Measurements from ENCODE around the gene TMEM63A.

DNA sequence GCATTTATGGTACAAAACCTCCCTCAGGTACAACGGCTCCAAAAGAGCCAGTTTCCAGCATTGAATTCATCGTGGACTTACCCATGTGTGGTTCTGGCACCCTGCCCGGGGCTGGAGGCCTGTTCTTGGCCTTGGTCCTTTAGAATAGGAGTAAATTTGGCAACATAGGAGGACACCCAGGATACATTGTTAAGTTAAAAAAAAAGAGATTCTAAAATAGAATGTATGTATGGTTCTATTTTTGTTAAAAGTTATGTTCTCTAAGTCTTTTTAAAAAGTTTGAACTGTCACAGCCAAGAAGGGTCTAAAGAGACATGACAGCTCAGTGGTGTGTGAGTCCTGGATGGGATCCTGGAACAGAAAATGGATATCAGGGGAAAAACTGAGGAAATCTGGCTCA is 46.3 kb downstream of the TMEM63A start:
- TF ChIP-seq POLR2A (IDR thresholded peaks at IDR 0.05; ENCODE audit: low read depth, low read length) (no peak), EZH2 (IDR thresholded peaks at IDR 0.05; ENCODE audit: borderline replicate concordance, control insufficient read depth, low read depth, low read length) (no peak), EP300 (IDR thresholded peaks at IDR 0.05; ENCODE audit: borderline replicate concordance in 1 of 2, control insufficient read depth in 1 of 2, low read depth in 2 of 2, low read length in 2 of 2) (no peak), MXI1 (IDR thresholded peaks at IDR 0.05; ENCODE audit: low read depth, low read length) (no peak), NFYB (IDR thresholded peaks at IDR 0.05; ENCODE audit: insufficient read depth, low read depth, low read length) (no peak), JUND (IDR thresholded peaks at IDR 0.05; ENCODE audit: low read depth, low read length) (no peak), POLR2AphosphoS5 (IDR thresholded peaks at IDR 0.05; ENCODE audit: low read length) (no peak), NFIC (IDR thresholded peaks at IDR 0.05; ENCODE audit: low read depth, low read length) (no peak), RFX5 (IDR thresholded peaks at IDR 0.05; ENCODE audit: low read depth, low read length) (no peak)
- TF ChIP-seq, protein P1, sequence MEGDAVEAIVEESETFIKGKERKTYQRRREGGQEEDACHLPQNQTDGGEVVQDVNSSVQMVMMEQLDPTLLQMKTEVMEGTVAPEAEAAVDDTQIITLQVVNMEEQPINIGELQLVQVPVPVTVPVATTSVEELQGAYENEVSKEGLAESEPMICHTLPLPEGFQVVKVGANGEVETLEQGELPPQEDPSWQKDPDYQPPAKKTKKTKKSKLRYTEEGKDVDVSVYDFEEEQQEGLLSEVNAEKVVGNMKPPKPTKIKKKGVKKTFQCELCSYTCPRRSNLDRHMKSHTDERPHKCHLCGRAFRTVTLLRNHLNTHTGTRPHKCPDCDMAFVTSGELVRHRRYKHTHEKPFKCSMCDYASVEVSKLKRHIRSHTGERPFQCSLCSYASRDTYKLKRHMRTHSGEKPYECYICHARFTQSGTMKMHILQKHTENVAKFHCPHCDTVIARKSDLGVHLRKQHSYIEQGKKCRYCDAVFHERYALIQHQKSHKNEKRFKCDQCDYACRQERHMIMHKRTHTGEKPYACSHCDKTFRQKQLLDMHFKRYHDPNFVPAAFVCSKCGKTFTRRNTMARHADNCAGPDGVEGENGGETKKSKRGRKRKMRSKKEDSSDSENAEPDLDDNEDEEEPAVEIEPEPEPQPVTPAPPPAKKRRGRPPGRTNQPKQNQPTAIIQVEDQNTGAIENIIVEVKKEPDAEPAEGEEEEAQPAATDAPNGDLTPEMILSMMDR (IDR thresholded peaks at IDR 0.05 in 2 of 3, conservative IDR thresholded peaks at IDR 0.05 in 1 of 3; ENCODE audit: control insufficient read depth in 2 of 3, extremely low read depth in 1 of 3, insufficient read depth in 1 of 3, low read depth in 3 of 3, low read length in 3 of 3), result no peak
- TF ChIP-seq, protein P2, sequence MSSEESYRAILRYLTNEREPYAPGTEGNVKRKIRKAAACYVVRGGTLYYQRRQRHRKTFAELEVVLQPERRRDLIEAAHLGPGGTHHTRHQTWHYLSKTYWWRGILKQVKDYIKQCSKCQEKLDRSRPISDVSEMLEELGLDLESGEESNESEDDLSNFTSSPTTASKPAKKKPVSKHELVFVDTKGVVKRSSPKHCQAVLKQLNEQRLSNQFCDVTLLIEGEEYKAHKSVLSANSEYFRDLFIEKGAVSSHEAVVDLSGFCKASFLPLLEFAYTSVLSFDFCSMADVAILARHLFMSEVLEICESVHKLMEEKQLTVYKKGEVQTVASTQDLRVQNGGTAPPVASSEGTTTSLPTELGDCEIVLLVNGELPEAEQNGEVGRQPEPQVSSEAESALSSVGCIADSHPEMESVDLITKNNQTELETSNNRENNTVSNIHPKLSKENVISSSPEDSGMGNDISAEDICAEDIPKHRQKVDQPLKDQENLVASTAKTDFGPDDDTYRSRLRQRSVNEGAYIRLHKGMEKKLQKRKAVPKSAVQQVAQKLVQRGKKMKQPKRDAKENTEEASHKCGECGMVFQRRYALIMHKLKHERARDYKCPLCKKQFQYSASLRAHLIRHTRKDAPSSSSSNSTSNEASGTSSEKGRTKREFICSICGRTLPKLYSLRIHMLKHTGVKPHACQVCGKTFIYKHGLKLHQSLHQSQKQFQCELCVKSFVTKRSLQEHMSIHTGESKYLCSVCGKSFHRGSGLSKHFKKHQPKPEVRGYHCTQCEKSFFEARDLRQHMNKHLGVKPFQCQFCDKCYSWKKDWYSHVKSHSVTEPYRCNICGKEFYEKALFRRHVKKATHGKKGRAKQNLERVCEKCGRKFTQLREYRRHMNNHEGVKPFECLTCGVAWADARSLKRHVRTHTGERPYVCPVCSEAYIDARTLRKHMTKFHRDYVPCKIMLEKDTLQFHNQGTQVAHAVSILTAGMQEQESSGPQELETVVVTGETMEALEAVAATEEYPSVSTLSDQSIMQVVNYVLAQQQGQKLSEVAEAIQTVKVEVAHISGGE (CRISPR knock-in tag; IDR thresholded peaks at IDR 0.05), result no peak
